ENCODE data around the gene PTPRN2. TPM values are rescaled to one million over a fixed set of nuclear protein-coding genes. Genes with fewer than 3 reads are reported as not detected.

The PTPRN2 gene
- total RNA-seq, 4 donors from 2014 or later: 14.9 to 34.3 (median 21.3) TPM

GRCh38 chr7:158470336-158470735 lies 117.3 kb downstream of the PTPRN2 start:
- no peak overlapping the region for H3K27ac ChIP-seq
- no peaks in the 10 kb centered on the region for H3K4me1 ChIP-seq
- no peaks in the 10 kb centered on the region for H3K9me3 ChIP-seq
- TF ChIP-seq POLR2A (IDR thresholded peaks at IDR 0.05): no peak
- TF ChIP-seq CTCF (IDR thresholded peaks at IDR 0.05): no peak
- DNase-seq: no peak
- no peaks in the 10 kb centered on the region for H3K27me3 ChIP-seq
- no peak overlapping the region for H3K4me3 ChIP-seq
- no peaks in the 10 kb centered on the region for H3K36me3 ChIP-seq

GRCh38 chr7:158469396-158470051 lies 118.1 kb downstream of the PTPRN2 start:
- H3K27me3 ChIP-seq: no peaks in the 10 kb centered on the region
- H3K4me3 ChIP-seq: no peak overlapping the region
- no peaks in the 10 kb centered on the region for H3K4me1 ChIP-seq
- no peak for DNase-seq
- no peak overlapping the region for H3K27ac ChIP-seq
- TF ChIP-seq POLR2A (IDR thresholded peaks at IDR 0.05) (no peak), CTCF (IDR thresholded peaks at IDR 0.05) (no peak)
- H3K9me3 ChIP-seq: no peaks in the 10 kb centered on the region
- H3K36me3 ChIP-seq: no peaks in the 10 kb centered on the region

- TF ChIP-seq CTCF (IDR thresholded peaks at IDR 0.05) (no peak), POLR2A (IDR thresholded peaks at IDR 0.05) (no peak)
- no peak overlapping the region for H3K4me3 ChIP-seq
- no peaks in the 10 kb centered on the region for H3K36me3 ChIP-seq
- no peak overlapping the region for H3K27ac ChIP-seq
- no peaks in the 10 kb centered on the region for H3K9me3 ChIP-seq
- H3K27me3 ChIP-seq: no peaks in the 10 kb centered on the region
- no peak for DNase-seq
- H3K4me1 ChIP-seq: no peaks in the 10 kb centered on the region
These were observed 118.8 kb downstream of the PTPRN2 start for GRCh38 chr7:158468700-158469296.

GRCh38 chr7:158468181-158468580 lies 119.4 kb downstream of the PTPRN2 start:
- no peaks in the 10 kb centered on the region for H3K36me3 ChIP-seq
- no peaks in the 10 kb centered on the region for H3K4me1 ChIP-seq
- H3K9me3 ChIP-seq: no peaks in the 10 kb centered on the region
- no peaks in the 10 kb centered on the region for H3K27me3 ChIP-seq
- TF ChIP-seq POLR2A (IDR thresholded peaks at IDR 0.05) (no peak), CTCF (IDR thresholded peaks at IDR 0.05) (no peak)
- DNase-seq: no peak
- H3K4me3 ChIP-seq: no peak overlapping the region
- H3K27ac ChIP-seq: no peak overlapping the region

GRCh38 chr7:158467562-158467961 lies 120.1 kb downstream of the PTPRN2 start:
- Histone ChIP-seq H3K4me1 (no peaks in the 10 kb centered on the region), H3K27ac (no peak overlapping the region), H3K4me3 (no peak overlapping the region), H3K9me3 (no peaks in the 10 kb centered on the region), H3K27me3 (no peaks in the 10 kb centered on the region), H3K36me3 (no peaks in the 10 kb centered on the region)
- TF ChIP-seq CTCF (IDR thresholded peaks at IDR 0.05): no peak
- no peak for TF ChIP-seq POLR2A (IDR thresholded peaks at IDR 0.05)
- no peak for DNase-seq
